Measurements from ENCODE around the gene BIRC6.
"Not testable (repeated sequence)": the region's sequence is repeated elsewhere in the genome, so short reads cannot be mapped to it uniquely, and the experiment has no call there.

BIRC6 gene

GRCh38 chr2:32522770-32523169, 165.9 kb downstream of the BIRC6 start:
- no peak for DNase-seq

- DNase-seq, result no peak
Observed at GRCh38 chr2:32523686-32524085, 166.9 kb downstream of the BIRC6 start.

- DNase-seq, result no peak
Observed at GRCh38 chr2:32532341-32532740, 175.5 kb downstream of the BIRC6 start.

- DNase-seq, result no peak
Observed at GRCh38 chr2:32532961-32533360, 176.1 kb downstream of the BIRC6 start.

- DNase-seq, result no peak
Observed at GRCh38 chr2:32534831-32535230, 178.0 kb downstream of the BIRC6 start.

- no peak for DNase-seq
Observed at GRCh38 chr2:32538735-32539134, 181.9 kb downstream of the BIRC6 start.

GRCh38 chr2:32552483-32552882, 195.7 kb downstream of the BIRC6 start:
- DNase-seq, result not testable (repeated sequence)

GRCh38 chr2:32553829-32554432, 197.1 kb downstream of the BIRC6 start:
- no peak for DNase-seq

- no peak for DNase-seq
Observed at GRCh38 chr2:32558492-32558891, 201.7 kb downstream of the BIRC6 start.

GRCh38 chr2:32559136-32559535, 202.3 kb downstream of the BIRC6 start:
- no peak for DNase-seq

GRCh38 chr2:32562906-32563305, 206.1 kb downstream of the BIRC6 start:
- DNase-seq, result no peak

GRCh38 chr2:32564417-32565035, 207.7 kb downstream of the BIRC6 start:
- DNase-seq, result no peak

GRCh38 chr2:32565902-32566301, 209.1 kb downstream of the BIRC6 start:
- DNase-seq, result no peak

- DNase-seq, result no peak
Observed at GRCh38 chr2:32572030-32572429, 215.2 kb downstream of the BIRC6 start.

- no peak for DNase-seq
Observed at GRCh38 chr2:32572737-32573136, 215.9 kb downstream of the BIRC6 start.

- DNase-seq, result no peak
Observed at GRCh38 chr2:32591669-32592463, 235.0 kb downstream of the BIRC6 start.

- no peak for DNase-seq
Observed at GRCh38 chr2:32594573-32594972, 237.8 kb downstream of the BIRC6 start.

GRCh38 chr2:32611366-32611765, 254.5 kb downstream of the BIRC6 start:
- no peak for DNase-seq

GRCh38 chr2:32611771-32612170, 254.9 kb downstream of the BIRC6 start:
- DNase-seq, result no peak

GRCh38 chr2:32614084-32614483, 257.3 kb downstream of the BIRC6 start:
- no peak for DNase-seq

- no peak for DNase-seq
Observed at GRCh38 chr2:32617599-32618189, 260.9 kb downstream of the BIRC6 start.

- DNase-seq, result no peak
Observed at GRCh38 chr2:32622570-32623310, 265.9 kb downstream of the BIRC6 start.

- no peak for DNase-seq
Observed at GRCh38 chr2:32623311-32623706, 266.5 kb downstream of the BIRC6 start.

All from activated CD4-positive, alpha-beta T cell treated with anti-CD3 and anti-CD28 coated beads, Interleukin-2, amount 50 U/mL, for 1 hour (primary cell).